Right lobe of liver (tissue), 6 donors: ENCODE measurements around the gene CFAP20DC. TPM values are rescaled to one million over a fixed set of nuclear protein-coding genes. Genes with fewer than 3 reads are reported as not detected.

Experiments
- ATAC-seq, 4 donors: fragments of 200-7000 bp; cut with Tn5 transposase; one replicate each; pipeline ENCODE4 v1.9.1; 2020; ENCODE audit warnings: mild to moderate bottlenecking in 4 of 4, moderate library complexity in 4 of 4
- DNase-seq, 3 donors: peaks; one replicate each; pipeline ENCODE4 v3.0.0-alpha.2; 2020
- H3K27ac ChIP-seq, 3 donors: fragments of 200-600 bp; one replicate each; pipeline ENCODE4 v1.8.0; 2022
- H3K27me3 ChIP-seq, 2 donors: fragments of 200-600 bp; one replicate each; pipeline ENCODE4 v1.8.0; 2022
- H3K36me3 ChIP-seq, 4 donors: fragments of 200-600 bp; sonication (generic) in 1 of 4; one replicate each; pipeline versions ENCODE4 v1.5.1 to v1.8.0; 2017 to 2022; ENCODE audit warnings: control low read depth in 1 of 4
- H3K4me1 ChIP-seq, 4 donors: fragments of 200-600 bp; sonication (generic) in 1 of 4; one replicate each; pipeline versions ENCODE4 v1.5.1 to v1.8.0; 2017 to 2022; ENCODE audit warnings: control low read depth in 1 of 4
- H3K4me3 ChIP-seq, 3 donors: fragments of 200-600 bp; one replicate each; pipeline ENCODE4 v1.8.0; 2022
- H3K9me3 ChIP-seq, 4 donors: fragments of 200-600 bp; sonication (generic) in 1 of 4; one replicate each; pipeline versions ENCODE4 v1.5.1 to v1.8.0; 2017 to 2022; ENCODE audit warnings: control low read depth in 1 of 4
- POLR2A ChIP-seq: fragments of 450-650 bp; IDR thresholded peaks from one replicate; pipeline ENCODE4 v1.6.1; 2017; ENCODE audit warnings: antibody characterized with exemption, mild to moderate bottlenecking
- WGBS: methylation state at CpG from one replicate; pipeline ENCODE4 v1.1.6; 2018; ENCODE audit warnings: low coverage, low lambda C conversion rate; ENCODE audit not compliant: insufficient coverage; ENCODE audit errors: missing lambda C conversion rate; 5-methylcytosine and 5-hydroxymethylcytosine counted together
- intact Hi-C, 2 donors: fragments of 100-400 bp; cut with DNase I; formaldehyde crosslinking; loops; one replicate each; pipeline versions ENCODE4 v1.11.2 to v1.14.1; 2022
- total RNA-seq, 6 experiments: library from RNA; depleted of rRNA in 2 of 6; stranded (reverse); fragments of >200 nt in 2 of 6; fragmentation: NEBNext Ultra II Directional in 3 of 6; extraction: Animal tissue kit (Norgen Biotek cat#: 25700) in 3 of 6; gene quantifications; one replicate each; pipeline versions ENCODE4 v1.1.0 to v1.2.4, GENCODE V29; 2016 to 2023
- TF ChIP-seq, protein P1 (sequence below), 4 donors: fragments of 200-600 bp in 3 of 4; fragments of 450-650 bp in 1 of 4; IDR thresholded peaks; one replicate each; pipeline versions ENCODE4 v1.5.1 to v1.8.0; 2016 to 2022; ENCODE audit warnings: antibody characterized with exemption in 4 of 4, mild to moderate bottlenecking in 2 of 4
- donor health status: DM: no; HTN: yes; CAD: no.
- donor health status: DM: no; HTN: no; CAD: no.
- donor health status: DM: no; HTN: no; CAD: no.
- donor health status: DM: no; HTN: yes; CAD: no.
- donor health status: DM: no; HTN: yes; CAD: no.

CFAP20DC gene
- total RNA-seq, 6 experiments from 2014 or later = 0.67 to 2.7 (median 1.5) TPM

- H3K27me3 ChIP-seq = no peaks in the 10 kb centered on the region
- no peaks in the 10 kb centered on the region for H3K4me1 ChIP-seq
- WGBS = 86% methylated on average over 3 of the region's 3 CpGs
- no peak overlapping the region for H3K27ac ChIP-seq
- no peaks in the 10 kb centered on the region for H3K9me3 ChIP-seq
- intact Hi-C loops = no loop called here
- no peak overlapping the region for H3K4me3 ChIP-seq
- ATAC-seq (no peak), DNase-seq (no peak)
- H3K36me3 ChIP-seq = no peaks in the 10 kb centered on the region
- TF ChIP-seq, protein P1, sequence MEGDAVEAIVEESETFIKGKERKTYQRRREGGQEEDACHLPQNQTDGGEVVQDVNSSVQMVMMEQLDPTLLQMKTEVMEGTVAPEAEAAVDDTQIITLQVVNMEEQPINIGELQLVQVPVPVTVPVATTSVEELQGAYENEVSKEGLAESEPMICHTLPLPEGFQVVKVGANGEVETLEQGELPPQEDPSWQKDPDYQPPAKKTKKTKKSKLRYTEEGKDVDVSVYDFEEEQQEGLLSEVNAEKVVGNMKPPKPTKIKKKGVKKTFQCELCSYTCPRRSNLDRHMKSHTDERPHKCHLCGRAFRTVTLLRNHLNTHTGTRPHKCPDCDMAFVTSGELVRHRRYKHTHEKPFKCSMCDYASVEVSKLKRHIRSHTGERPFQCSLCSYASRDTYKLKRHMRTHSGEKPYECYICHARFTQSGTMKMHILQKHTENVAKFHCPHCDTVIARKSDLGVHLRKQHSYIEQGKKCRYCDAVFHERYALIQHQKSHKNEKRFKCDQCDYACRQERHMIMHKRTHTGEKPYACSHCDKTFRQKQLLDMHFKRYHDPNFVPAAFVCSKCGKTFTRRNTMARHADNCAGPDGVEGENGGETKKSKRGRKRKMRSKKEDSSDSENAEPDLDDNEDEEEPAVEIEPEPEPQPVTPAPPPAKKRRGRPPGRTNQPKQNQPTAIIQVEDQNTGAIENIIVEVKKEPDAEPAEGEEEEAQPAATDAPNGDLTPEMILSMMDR (IDR thresholded peaks at IDR 0.05) = no peak
- TF ChIP-seq POLR2A = no peak
Observed at GRCh38 chr3:58751882-58752567, 297.8 kb downstream of the CFAP20DC start.

DNA sequence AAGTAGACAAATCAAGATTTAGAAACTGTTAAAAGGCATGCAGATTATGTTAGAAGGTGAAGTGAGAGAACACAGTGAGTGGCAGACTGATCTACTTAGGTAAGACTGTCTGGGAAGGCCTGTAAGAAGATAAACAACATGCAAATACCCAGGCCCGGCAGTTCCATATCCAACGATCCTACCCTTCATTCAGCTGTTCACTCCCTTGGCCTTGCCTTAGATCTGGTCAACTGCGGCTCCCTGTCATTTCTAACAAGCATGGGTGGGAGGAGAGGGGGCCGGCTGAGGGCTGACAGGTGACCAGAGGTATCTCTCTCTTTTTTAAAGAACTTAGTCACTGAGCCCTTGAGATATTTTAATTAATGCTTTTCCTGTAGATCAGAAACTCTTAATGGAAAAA is 298.6 kb downstream of the CFAP20DC start:
- no peak for TF ChIP-seq POLR2A
- TF ChIP-seq, protein P1 (IDR thresholded peaks at IDR 0.05) = no peak
- 73% methylated on average over 3 of the region's 4 CpGs for WGBS

DNA sequence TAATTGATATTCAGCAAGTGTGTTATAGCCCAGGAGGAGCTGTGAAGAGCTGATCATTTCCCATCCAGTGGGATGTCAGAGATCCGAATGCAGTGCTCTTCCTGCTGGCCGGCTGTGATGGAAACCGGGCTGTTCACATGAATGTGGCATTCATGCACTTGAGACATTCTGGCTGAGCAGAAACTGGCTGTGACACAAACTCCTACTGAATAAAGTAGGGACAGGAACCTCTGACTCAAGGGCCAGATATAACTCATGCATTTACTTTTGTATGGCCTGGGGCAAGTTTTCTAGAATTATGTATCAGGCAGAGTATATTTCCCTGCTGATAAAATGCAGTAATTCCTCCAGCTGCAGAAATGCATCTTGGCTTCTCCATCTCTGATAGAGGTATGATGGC is 299.9 kb downstream of the CFAP20DC start:
- H3K27ac ChIP-seq = no peak overlapping the region
- DNase-seq (no peak), ATAC-seq (no peak)
- 72% methylated on average over 3 of the region's 3 CpGs for WGBS
- H3K36me3 ChIP-seq = no peaks in the 10 kb centered on the region
- H3K4me1 ChIP-seq = no peaks in the 10 kb centered on the region
- no peak for TF ChIP-seq POLR2A
- TF ChIP-seq, protein P1 (IDR thresholded peaks at IDR 0.05) = no peak
- intact Hi-C loops = no loop called here
- H3K4me3 ChIP-seq = no peak overlapping the region
- H3K9me3 ChIP-seq = no peaks in the 10 kb centered on the region
- no peaks in the 10 kb centered on the region for H3K27me3 ChIP-seq

More for the DNA sequence above, 298.6 kb downstream of the CFAP20DC start:
- no peaks in the 10 kb centered on the region for H3K36me3 ChIP-seq
- no peak overlapping the region for H3K27ac ChIP-seq
- no peaks in the 10 kb centered on the region for H3K9me3 ChIP-seq
- H3K27me3 ChIP-seq = no peaks in the 10 kb centered on the region
- no peak overlapping the region for H3K4me3 ChIP-seq
- H3K4me1 ChIP-seq = no peaks in the 10 kb centered on the region
- ATAC-seq (no peak), DNase-seq (no peak)
- intact Hi-C loops = no loop called here

DNA sequence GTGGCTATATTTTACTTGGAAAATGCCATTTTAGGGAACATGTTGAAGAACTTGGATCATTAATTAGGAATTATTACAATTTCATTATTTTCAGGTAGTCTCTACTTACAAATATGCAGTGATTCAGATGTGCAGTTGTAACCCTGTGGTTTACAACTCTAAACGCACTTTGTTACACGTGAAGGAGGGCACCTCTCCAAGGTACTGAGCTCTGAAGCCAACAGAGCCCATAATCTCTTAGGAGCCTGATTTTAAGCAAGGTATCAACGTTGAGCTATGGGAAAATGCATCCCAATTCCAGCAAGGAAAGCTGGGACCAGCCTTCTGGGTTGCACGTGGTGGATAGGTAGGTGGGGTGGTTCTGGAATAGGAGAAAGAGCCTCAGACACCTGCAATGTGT is 301.8 kb downstream of the CFAP20DC start:
- H3K4me3 ChIP-seq = no peak overlapping the region
- 48% methylated on average over 4 of the region's 4 CpGs for WGBS
- no peak for TF ChIP-seq POLR2A
- TF ChIP-seq, protein P1 (IDR thresholded peaks at IDR 0.05) = no peak
- ATAC-seq (no peak), DNase-seq (no peak)
- H3K27ac ChIP-seq = no peak overlapping the region
- no peaks in the 10 kb centered on the region for H3K27me3 ChIP-seq
- no peaks in the 10 kb centered on the region for H3K36me3 ChIP-seq
- H3K9me3 ChIP-seq = no peaks in the 10 kb centered on the region
- H3K4me1 ChIP-seq = no peaks in the 10 kb centered on the region
- intact Hi-C loops = no loop called here
